Measurements from ENCODE around the gene ADAMTS9. TPM values are rescaled to one million over a fixed set of nuclear protein-coding genes. Genes with fewer than 3 reads are reported as not detected.
A peak's percentile ranks its signal among the peaks of the same experiment; 100 is the strongest.

The ADAMTS9 gene
- total RNA-seq = 10 to 100 TPM in 3 of 4 donors, 1 to 10 TPM in 1; 4.8 to 49.8 (median 13.4) TPM

- Histone ChIP-seq H3K27ac (peak within 1 kb of the TSS; percentile 90 to 97 (median 93)), H3K36me3 (no peaks in the 10 kb centered on the region), H3K27me3 (no peaks in the 10 kb centered on the region), H3K4me3 (peak within 1 kb of the TSS; percentile 56 to 95 (median 88)), H3K9me3 (no peaks in the 10 kb centered on the region), H3K4me1 (peaks cover 9 to 22% of the 10 kb centered on the region in 2 donors)
- in situ Hi-C loops (cut with MboI; ENCODE audit: low sequenced_read_pairs in 4 of 4) = loop anchor here in 1 of 4 donors (25.0 kb wide), 1 partner anchor 724 kb away; no protein-coding TSS in a partner anchor
- TF ChIP-seq POLR2A (IDR thresholded peaks at IDR 0.05) = peak; percentile 84 to 89
- peak in 1 of 5 experiments; percentile 13 for TF ChIP-seq CTCF (IDR thresholded peaks at IDR 0.05 in 4 of 5, conservative IDR thresholded peaks at IDR 0.05 in 1 of 5)
- intact Hi-C loops (cut with DNase I; ENCODE audit: low total_unique reads) = loop anchor here (2.0 to 10.0 kb wide), 6 partner anchors 74 to 1537 kb away; partner anchors contain the start of gene SLC25A26
- DNase-seq = peak; percentile 37 to 52
- peak; percentile 14 to 29 for ATAC-seq
Observed at GRCh38 chr3:64687781-64688604, at the start of gene ADAMTS9. ADAMTS9 (minus strand) TSS chr3:64688000; CDS start chr3:64687657, 343 bp downstream.

- Histone ChIP-seq H3K4me1 (peaks cover 17% of the 10 kb centered on the region in 2 donors), H3K9me3 (no peaks in the 10 kb centered on the region), H3K4me3 (no peak overlapping the region), H3K27me3 (no peaks in the 10 kb centered on the region), H3K36me3 (no peaks in the 10 kb centered on the region), H3K27ac (no peak overlapping the region)
- TF ChIP-seq POLR2A (IDR thresholded peaks at IDR 0.05) = no peak
- no peak for TF ChIP-seq CTCF (IDR thresholded peaks at IDR 0.05 in 4 of 5, conservative IDR thresholded peaks at IDR 0.05 in 1 of 5)
- ATAC-seq (no peak), DNase-seq (no peak)
- in situ Hi-C loops (cut with MboI; ENCODE audit: low sequenced_read_pairs in 4 of 4) (no loop called here), intact Hi-C loops (cut with DNase I; ENCODE audit: low total_unique reads) (no loop called here)
Observed at GRCh38 chr3:64732576-64732975, 44.8 kb upstream of the ADAMTS9 start.

GRCh38 chr3:64730681-64731080 is 42.9 kb upstream of the ADAMTS9 start:
- intact Hi-C loops (cut with DNase I; ENCODE audit: low total_unique reads) = no loop called here
- DNase-seq (no peak), ATAC-seq (no peak)
- in situ Hi-C loops (cut with MboI; ENCODE audit: low sequenced_read_pairs in 4 of 4) = no loop called here
- Histone ChIP-seq H3K27me3 (no peaks in the 10 kb centered on the region), H3K4me1 (peaks cover 17 to 30% of the 10 kb centered on the region in 2 donors), H3K9me3 (no peaks in the 10 kb centered on the region), H3K27ac (peak overlapping the region in 1 of 4 donors; percentile 77), H3K36me3 (no peaks in the 10 kb centered on the region), H3K4me3 (no peak overlapping the region)
- TF ChIP-seq CTCF (IDR thresholded peaks at IDR 0.05 in 4 of 5, conservative IDR thresholded peaks at IDR 0.05 in 1 of 5) = no peak
- no peak for TF ChIP-seq POLR2A (IDR thresholded peaks at IDR 0.05)

- no peaks in the 10 kb centered on the region for H3K9me3 ChIP-seq
- ATAC-seq (peak; percentile 63 to 74), DNase-seq (peak; percentile 28 to 39)
- intact Hi-C loops (cut with DNase I; ENCODE audit: low total_unique reads) (loop anchor here (1.0 kb wide), 1 partner anchor 43 kb away; no protein-coding TSS in a partner anchor), in situ Hi-C loops (cut with MboI; ENCODE audit: low sequenced_read_pairs in 4 of 4) (no loop called here)
- no peaks in the 10 kb centered on the region for H3K27me3 ChIP-seq
- peak overlapping the region; percentile 32 to 77 (median 60) for H3K27ac ChIP-seq
- no peaks in the 10 kb centered on the region for H3K36me3 ChIP-seq
- H3K4me1 ChIP-seq = peaks cover 17 to 30% of the 10 kb centered on the region in 2 donors
- no peak for TF ChIP-seq CTCF (IDR thresholded peaks at IDR 0.05 in 4 of 5, conservative IDR thresholded peaks at IDR 0.05 in 1 of 5)
- TF ChIP-seq POLR2A (IDR thresholded peaks at IDR 0.05) = no peak
- H3K4me3 ChIP-seq = no peak overlapping the region
Observed at GRCh38 chr3:64728994-64729393, 41.2 kb upstream of the ADAMTS9 start.
